WTC11 (cell line): ENCODE data around the gene TBC1D19. TPM values are rescaled to one million over a fixed set of nuclear protein-coding genes. Genes with fewer than 3 reads are reported as not detected.

Source experiments
- ATAC-seq: fragments of 200-7000 bp; cut with Tn5 transposase; 2 replicates; pipeline ENCODE4 v1.10.0; 2021; ENCODE audit warnings: mild to moderate bottlenecking, moderate library complexity
- CTCF ChIA-PET: fragments of 300-600 bp; sonication (Branson Sonifier 250); formaldehyde crosslinking; loops from one replicate; lab custom pipeline; 2021; ENCODE audit warnings: antibody characterized with exemption; lab: Charles Lee
- POLR2A ChIA-PET: fragments of 350-600 bp; sonication (Branson Sonifier 250); formaldehyde crosslinking; loops from one replicate; lab custom pipeline; 2021; ENCODE audit warnings: antibody characterized with exemption; lab: Charles Lee
- DNase-seq: peaks from one replicate; pipeline ENCODE4 v3.0.0; 2021; ENCODE audit warnings: low spot score
- H3K27ac Mint-ChIP-seq: 2 replicates; pipeline ENCODE4 v1.8.0; 2021; ENCODE audit warnings: mixed read lengths
- H3K27me3 Mint-ChIP-seq: 2 replicates; pipeline ENCODE4 v1.8.0; 2021; ENCODE audit warnings: low read depth, mild to moderate bottlenecking, moderate library complexity, mixed read lengths
- H3K36me3 Mint-ChIP-seq: 2 replicates; pipeline ENCODE4 v1.8.0; 2021; ENCODE audit warnings: mixed read lengths
- H3K4me1 Mint-ChIP-seq: 2 replicates; pipeline ENCODE4 v1.8.0; 2022; ENCODE audit warnings: mixed read lengths
- H3K4me3 Mint-ChIP-seq: 2 replicates; pipeline ENCODE4 v1.8.0; 2021; ENCODE audit warnings: mild to moderate bottlenecking, moderate library complexity, mixed read lengths
- H3K9me3 Mint-ChIP-seq: 2 replicates; pipeline ENCODE4 v1.8.0; 2021; ENCODE audit warnings: mixed read lengths
- CREM ChIP-seq: sonication (generic); formaldehyde crosslinking; IDR thresholded peaks from 2 replicates; pipeline ENCODE4 v1.8.1; 2022; ENCODE audit warnings: mild to moderate bottlenecking, missing genetic modification reagents, moderate library complexity
- CTCF ChIP-seq: fragments of 200-600 bp; IDR thresholded peaks from 2 replicates; pipeline ENCODE4 v1.8.0; 2022; ENCODE audit warnings: antibody characterized with exemption
- ERG ChIP-seq: fragments of 250-450 bp; sonication (Bioruptor Pico); IDR thresholded peaks from 2 replicates; pipeline ENCODE4 v1.8.0; 2021; ENCODE audit warnings: mild to moderate bottlenecking
- JUN ChIP-seq: sonication (generic); formaldehyde crosslinking; IDR thresholded peaks from 2 replicates; pipeline ENCODE4 v1.8.0; 2023; ENCODE audit warnings: mild to moderate bottlenecking, missing genetic modification reagents
- NFATC4 ChIP-seq: fragments of 250-450 bp; sonication (Bioruptor Pico); IDR thresholded peaks from 2 replicates; pipeline ENCODE4 v1.9.0; 2021; ENCODE audit warnings: mild to moderate bottlenecking
- NR3C1 ChIP-seq: sonication (generic); formaldehyde crosslinking; conservative IDR thresholded peaks from 2 replicates; pipeline ENCODE4 v1.8.1; 2023; ENCODE audit warnings: low read depth, mild to moderate bottlenecking, missing genetic modification reagents
- OVOL2 ChIP-seq: fragments of 250-450 bp; sonication (Bioruptor Pico); IDR thresholded peaks from 2 replicates; pipeline ENCODE4 v1.9.0; 2021; ENCODE audit warnings: mild to moderate bottlenecking, borderline replicate concordance
- PRDM15 ChIP-seq: sonication (generic); formaldehyde crosslinking; IDR thresholded peaks from 2 replicates; pipeline ENCODE4 v1.8.0; 2022; ENCODE audit warnings: missing genetic modification reagents
- TCF7 ChIP-seq: sonication (generic); formaldehyde crosslinking; IDR thresholded peaks from 2 replicates; pipeline ENCODE4 v1.8.0; 2022; ENCODE audit warnings: mild to moderate bottlenecking, low read depth, missing genetic modification reagents, moderate library complexity
- ZBTB21 ChIP-seq: sonication (generic); formaldehyde crosslinking; IDR thresholded peaks from 2 replicates; pipeline ENCODE4 v1.8.1; 2023; ENCODE audit warnings: mild to moderate bottlenecking, missing genetic modification reagents, borderline replicate concordance
- ZNF317 ChIP-seq: sonication (generic); formaldehyde crosslinking; IDR thresholded peaks from 2 replicates; pipeline ENCODE4 v1.8.1; 2023; ENCODE audit warnings: low read depth, mild to moderate bottlenecking, moderate library complexity, missing genetic modification reagents, borderline replicate concordance
- total RNA-seq: library from RNA; stranded (reverse); gene quantifications from 3 replicates; pipeline ENCODE4 v1.2.3, GENCODE V29; 2021

Gene TBC1D19
- total RNA-seq, 1 experiment from 2014 or later: 2.1 TPM

GRCh38 chr4:26784207-26784865 lies 200.5 kb downstream of the TBC1D19 start:
- peaks cover 2% of the 10 kb centered on the region; the same call in 1 of the 2 replicates for H3K36me3 Mint-ChIP-seq
- POLR2A ChIA-PET: no interaction called here

GRCh38 chr4:26785312-26785711 lies 201.4 kb downstream of the TBC1D19 start:
- POLR2A ChIA-PET: no interaction called here
- Mint-ChIP-seq H3K9me3 (peaks cover 8% of the 10 kb centered on the region), H3K4me3 (no peak overlapping the region), H3K36me3 (peaks cover 6% of the 10 kb centered on the region; the same call in 1 of the 2 replicates), H3K4me1 (peaks cover 17% of the 10 kb centered on the region), H3K27me3 (no peaks in the 10 kb centered on the region), H3K27ac (no peak overlapping the region)
- no peak for DNase-seq
- TF ChIP-seq CREM (CRISPR knock-in tag) (no peak), ZBTB21 (CRISPR knock-in tag) (no peak), NFATC4 (no peak), TCF7 (no peak), JUN (CRISPR knock-in tag) (no peak), PRDM15 (CRISPR knock-in tag) (no peak), ZNF317 (CRISPR knock-in tag) (no peak)
- CTCF ChIA-PET: no interaction called here
- ATAC-seq: no peak

More at GRCh38 chr4:26784207-26784865, 200.5 kb downstream of the TBC1D19 start:
- CTCF ChIA-PET: no interaction called here
- Mint-ChIP-seq H3K4me1 (peaks cover 17% of the 10 kb centered on the region), H3K9me3 (peaks cover 3% of the 10 kb centered on the region), H3K27me3 (no peaks in the 10 kb centered on the region), H3K4me3 (no peak overlapping the region), H3K27ac (no peak overlapping the region)
- no peak for ATAC-seq
- no peak for DNase-seq
- TF ChIP-seq CTCF (no peak), NFATC4 (no peak), PRDM15 (CRISPR knock-in tag) (no peak), OVOL2 (CRISPR knock-in tag) (no peak), NR3C1 (no peak), ERG (CRISPR knock-in tag) (no peak)
